ENCODE data around the gene ZNF526. TPM values are rescaled to one million over a fixed set of nuclear protein-coding genes. Genes with fewer than 3 reads are reported as not detected.

ZNF526 gene
- total RNA-seq, 1 experiment from 2014 or later: 5.1 TPM

DNA sequence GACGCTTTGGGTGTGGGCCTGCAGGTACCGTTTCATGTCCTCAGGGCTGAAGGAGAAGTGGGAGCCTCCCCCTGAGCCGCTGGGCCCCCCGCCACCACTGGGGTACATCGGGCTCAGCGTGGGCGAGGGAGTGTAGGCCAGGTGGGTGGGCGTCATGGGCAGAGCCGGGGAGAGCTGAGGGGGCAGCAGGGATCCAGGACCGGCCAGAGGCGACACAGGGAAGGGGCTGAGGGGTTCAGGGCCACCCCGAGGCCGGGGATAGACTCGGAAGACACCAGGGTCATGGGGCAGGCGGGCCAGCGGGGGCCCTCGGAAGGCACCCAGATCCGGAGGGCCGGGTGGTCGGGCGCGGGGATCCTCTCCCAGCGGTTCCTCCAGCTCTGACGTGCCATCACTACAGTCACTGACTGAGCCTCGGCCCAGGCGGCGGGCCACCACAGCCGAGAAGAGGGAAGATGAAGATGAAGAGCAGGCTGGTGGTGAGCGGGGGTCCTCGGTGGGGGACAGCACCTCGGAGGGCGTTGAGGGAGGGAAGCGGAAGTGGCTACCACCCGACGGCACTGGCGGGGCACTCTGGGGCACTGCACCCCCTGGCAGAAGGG, 29.1 kb downstream of the ZNF526 start:
- Histone ChIP-seq H2AFZ (ENCODE audit: low read length) (no peak overlapping the region), H3F3A (ENCODE audit: low read length, unreplicated experiment) (no peaks in the 10 kb centered on the region), H3K27me3 (ENCODE audit: low read length) (no peaks in the 10 kb centered on the region), H3K4me2 (ENCODE audit: low read length) (no peak overlapping the region), H3K4me3 (ENCODE audit: low read length) (no peak overlapping the region), H3K9me3 (ENCODE audit: low read length) (no peaks in the 10 kb centered on the region), H3K4me1 (ENCODE audit: insufficient read depth, low read length) (peaks cover 10% of the 10 kb centered on the region), H3K9me2 (replicated peaks; ENCODE audit: low read length) (no peaks in the 10 kb centered on the region), H3K79me2 (ENCODE audit: low read length) (peaks cover 33% of the 10 kb centered on the region), H3K27ac (ENCODE audit: low read length) (no peak overlapping the region), H4K20me1 (ENCODE audit: low read length) (no peaks in the 10 kb centered on the region), H3K9ac (ENCODE audit: low read length) (no peak overlapping the region), H3K36me3 (ENCODE audit: low read depth, low read length) (no peaks in the 10 kb centered on the region)
- CTCF ChIA-PET: no interaction called here
- ATAC-seq: no peak
- no peak for DNase-seq
- no TSS peak for BruUV-seq (replicated peaks)
- intact Hi-C loops (cut with micrococcal nuclease): no loop called here
- TF ChIP-seq EZH2 (IDR thresholded peaks at IDR 0.05; ENCODE audit: low read length, unreplicated experiment) (no peak), EZH2phosphoT487 (IDR thresholded peaks at IDR 0.05; ENCODE audit: borderline replicate concordance, low read length) (no peak), CTCF (conservative IDR thresholded peaks at IDR 0.05; ENCODE audit: low read depth, low read length) (no peak)
- POLR2A ChIA-PET (ENCODE audit: unreplicated experiment): no interaction called here

DNA sequence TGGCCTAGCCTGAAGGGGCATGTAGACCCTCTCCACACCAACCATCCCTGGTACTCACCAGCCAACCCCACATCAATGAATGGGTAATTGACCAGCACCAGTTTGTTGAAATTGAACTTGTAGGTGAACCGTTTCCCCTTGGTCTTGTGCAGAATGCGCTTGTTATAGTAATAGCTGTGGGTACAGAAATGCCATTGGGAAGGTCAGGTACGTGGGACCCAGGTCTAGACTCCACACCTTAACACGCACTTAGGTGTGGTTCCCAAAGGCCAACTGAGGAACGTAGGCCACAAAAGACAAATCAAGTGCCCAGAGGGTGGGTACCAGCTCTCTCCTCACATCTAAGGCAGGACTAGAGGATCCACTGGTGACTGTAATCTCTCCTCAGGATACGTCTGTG, 29.7 kb downstream of the ZNF526 start:
- peaks cover 37% of the 10 kb centered on the region for H3K79me2 ChIP-seq (ENCODE audit: low read length)
- H3K4me2 ChIP-seq (ENCODE audit: low read length): no peak overlapping the region
- H3K27ac ChIP-seq (ENCODE audit: low read length): no peak overlapping the region

More for the DNA sequence above, 29.7 kb downstream of the ZNF526 start:
- no peak for TF ChIP-seq EZH2 (IDR thresholded peaks at IDR 0.05; ENCODE audit: low read length, unreplicated experiment)
- TF ChIP-seq EZH2phosphoT487 (IDR thresholded peaks at IDR 0.05; ENCODE audit: borderline replicate concordance, low read length): no peak
- TF ChIP-seq CTCF (conservative IDR thresholded peaks at IDR 0.05; ENCODE audit: low read depth, low read length): no peak
- H3K27me3 ChIP-seq (ENCODE audit: low read length): no peaks in the 10 kb centered on the region
- no peaks in the 10 kb centered on the region for H3K9me2 ChIP-seq (replicated peaks; ENCODE audit: low read length)
- CTCF ChIA-PET: no interaction called here
- H3K4me1 ChIP-seq (ENCODE audit: insufficient read depth, low read length): peaks cover 10% of the 10 kb centered on the region
- no peaks in the 10 kb centered on the region for H4K20me1 ChIP-seq (ENCODE audit: low read length)
- no peak for DNase-seq
- no peak overlapping the region for H2AFZ ChIP-seq (ENCODE audit: low read length)
- H3K4me3 ChIP-seq (ENCODE audit: low read length): no peak overlapping the region
- no peaks in the 10 kb centered on the region for H3K36me3 ChIP-seq (ENCODE audit: low read depth, low read length)
- H3K9me3 ChIP-seq (ENCODE audit: low read length): no peaks in the 10 kb centered on the region
- H3K9ac ChIP-seq (ENCODE audit: low read length): no peak overlapping the region
- no TSS peak for BruUV-seq (replicated peaks)
- intact Hi-C loops (cut with micrococcal nuclease): no loop called here
- no peaks in the 10 kb centered on the region for H3F3A ChIP-seq (ENCODE audit: low read length, unreplicated experiment)
- POLR2A ChIA-PET (ENCODE audit: unreplicated experiment): no interaction called here
- ATAC-seq: no peak
